22Rv1 (cell line): Measurements from ENCODE around the gene MRPL42.

Source experiments
- H3K27ac ChIP-seq: fragments of 450-650 bp; 2 replicates; pipeline ENCODE4 v1.5.1; 2017
- ZFX ChIP-seq: fragments of 450-650 bp; IDR thresholded peaks from 2 replicates; pipeline ENCODE4 v1.6.1; 2017; ENCODE audit warnings: antibody characterized with exemption, borderline replicate concordance
- TF ChIP-seq, protein P1 (sequence below): fragments of 450-650 bp; IDR thresholded peaks from 2 replicates; pipeline ENCODE4 v1.5.1; 2017; ENCODE audit warnings: mild to moderate bottlenecking

MRPL42 gene

DNA sequence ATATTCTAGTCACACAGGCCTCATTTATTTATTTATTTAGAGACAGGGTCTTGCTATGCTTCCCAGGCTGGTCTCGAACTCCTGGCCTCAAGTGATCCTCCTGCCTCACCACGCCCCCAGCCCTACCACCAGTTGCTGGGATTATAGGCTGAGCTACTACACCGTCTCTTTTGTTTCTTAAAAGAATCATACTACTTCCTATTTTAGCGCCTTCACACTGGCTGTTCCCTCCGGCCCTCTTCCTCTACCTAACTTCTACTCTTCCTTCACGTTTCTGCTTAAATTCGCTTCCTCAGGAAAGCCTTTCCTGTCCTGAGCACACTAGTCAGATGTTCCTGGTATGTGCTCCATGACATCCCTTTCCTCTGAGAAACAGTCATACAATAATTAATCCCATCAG, 6.4 kb upstream of the MRPL42 start:
- TF ChIP-seq, protein P1, sequence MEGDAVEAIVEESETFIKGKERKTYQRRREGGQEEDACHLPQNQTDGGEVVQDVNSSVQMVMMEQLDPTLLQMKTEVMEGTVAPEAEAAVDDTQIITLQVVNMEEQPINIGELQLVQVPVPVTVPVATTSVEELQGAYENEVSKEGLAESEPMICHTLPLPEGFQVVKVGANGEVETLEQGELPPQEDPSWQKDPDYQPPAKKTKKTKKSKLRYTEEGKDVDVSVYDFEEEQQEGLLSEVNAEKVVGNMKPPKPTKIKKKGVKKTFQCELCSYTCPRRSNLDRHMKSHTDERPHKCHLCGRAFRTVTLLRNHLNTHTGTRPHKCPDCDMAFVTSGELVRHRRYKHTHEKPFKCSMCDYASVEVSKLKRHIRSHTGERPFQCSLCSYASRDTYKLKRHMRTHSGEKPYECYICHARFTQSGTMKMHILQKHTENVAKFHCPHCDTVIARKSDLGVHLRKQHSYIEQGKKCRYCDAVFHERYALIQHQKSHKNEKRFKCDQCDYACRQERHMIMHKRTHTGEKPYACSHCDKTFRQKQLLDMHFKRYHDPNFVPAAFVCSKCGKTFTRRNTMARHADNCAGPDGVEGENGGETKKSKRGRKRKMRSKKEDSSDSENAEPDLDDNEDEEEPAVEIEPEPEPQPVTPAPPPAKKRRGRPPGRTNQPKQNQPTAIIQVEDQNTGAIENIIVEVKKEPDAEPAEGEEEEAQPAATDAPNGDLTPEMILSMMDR = no peak
- no peak for TF ChIP-seq ZFX
- no peak overlapping the region for H3K27ac ChIP-seq

DNA sequence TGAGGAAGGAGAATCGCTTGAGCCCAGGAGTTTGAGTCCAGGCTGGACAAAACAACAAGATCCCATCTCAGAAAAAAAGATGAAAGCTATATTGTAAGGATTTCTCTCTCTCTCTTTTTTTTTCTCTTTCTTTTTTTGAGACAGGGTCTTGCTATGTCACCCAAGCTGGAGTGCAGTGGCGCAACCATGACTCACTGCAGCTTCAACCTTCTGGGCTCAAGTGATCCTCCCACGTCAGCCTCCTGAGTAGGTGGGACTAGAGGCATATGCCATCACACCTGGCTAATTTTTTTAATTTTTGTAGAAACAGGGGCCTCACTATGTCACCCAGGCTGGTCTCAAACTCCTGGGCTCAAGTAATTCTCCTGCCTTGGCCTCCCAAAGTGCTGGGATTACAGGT, 5.8 kb upstream of the MRPL42 start:
- no peak overlapping the region for H3K27ac ChIP-seq
- TF ChIP-seq, protein P1 = no peak
- TF ChIP-seq ZFX = no peak

DNA sequence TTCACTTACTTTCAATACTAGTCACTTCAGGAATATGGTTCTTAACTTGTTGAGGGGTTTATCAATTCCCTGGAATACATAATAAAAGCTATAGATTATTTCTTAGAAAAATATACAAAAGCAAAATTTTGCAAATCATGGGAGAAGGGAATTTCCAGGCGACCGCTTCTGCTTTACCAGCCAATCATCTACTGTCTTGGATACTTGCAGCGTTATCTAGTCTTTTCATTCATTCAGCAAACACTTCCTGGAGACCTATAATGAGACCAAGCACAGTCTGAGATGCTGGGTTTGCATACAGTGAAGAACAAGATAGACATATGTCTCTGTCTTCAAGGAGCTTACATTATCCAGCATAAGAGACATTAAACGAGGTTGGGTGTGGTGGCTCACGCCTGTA, 1.5 kb upstream of the MRPL42 start:
- TF ChIP-seq ZFX = no peak

DNA sequence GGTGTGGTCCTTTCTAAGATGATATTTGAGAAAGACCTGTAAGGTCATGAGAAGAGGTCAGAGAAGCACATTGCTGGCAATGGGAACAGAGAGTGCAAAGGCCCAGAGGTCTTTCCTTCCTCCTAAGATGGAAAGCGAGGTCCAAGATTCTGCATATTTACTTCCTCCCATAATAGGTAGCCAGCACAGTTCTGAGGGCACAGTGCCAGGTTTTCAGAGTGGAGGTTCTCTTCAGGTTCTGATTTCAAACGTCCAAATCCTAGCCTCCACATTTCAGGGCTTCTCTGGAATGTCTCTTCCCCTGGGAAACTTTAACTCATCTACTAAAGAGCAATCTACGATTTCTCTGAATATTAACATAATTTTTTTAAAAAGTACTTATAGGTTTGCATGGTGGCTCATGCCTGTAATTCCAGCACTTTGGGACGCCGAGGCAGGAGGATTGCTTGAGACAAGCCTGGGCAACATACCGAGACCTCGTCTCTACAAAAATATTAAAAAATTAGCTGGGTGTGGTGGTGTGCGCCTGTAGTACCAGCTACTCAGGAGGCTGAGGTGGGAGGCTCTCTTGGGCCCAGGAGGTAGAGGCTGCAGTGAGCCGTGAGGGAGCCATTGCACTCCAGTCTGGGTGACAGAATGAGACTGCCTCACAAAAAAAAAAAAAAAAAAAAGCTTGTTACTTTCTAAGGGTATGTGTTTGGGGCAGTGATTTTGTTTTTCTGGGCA, 526 bp upstream of the MRPL42 start:
- TF ChIP-seq, protein P1 = no peak
- TF ChIP-seq ZFX = no peak
- H3K27ac ChIP-seq = peak overlapping the region; percentile 74

More for the DNA sequence above, 1.5 kb upstream of the MRPL42 start:
- no peak overlapping the region for H3K27ac ChIP-seq

DNA sequence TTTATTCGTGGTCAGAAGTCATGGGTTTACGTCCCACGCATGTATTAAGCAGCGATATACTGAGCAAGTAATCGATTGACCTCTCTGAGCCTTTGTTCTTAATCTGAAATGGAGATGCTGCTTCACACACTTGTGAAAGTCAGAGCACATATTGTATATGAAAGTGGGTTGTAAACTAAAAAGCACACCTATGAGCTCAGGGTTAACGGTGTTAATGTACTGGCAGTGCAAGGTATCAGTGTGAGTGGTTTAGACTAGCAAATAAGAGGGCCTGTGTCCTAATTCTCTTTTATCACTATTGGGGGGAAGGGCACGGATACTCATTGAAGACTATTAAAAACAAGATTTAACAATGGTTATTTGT, 676 bp downstream of the MRPL42 start:
- TF ChIP-seq, protein P1 = no peak
- H3K27ac ChIP-seq = peak overlapping the region; percentile 74

DNA sequence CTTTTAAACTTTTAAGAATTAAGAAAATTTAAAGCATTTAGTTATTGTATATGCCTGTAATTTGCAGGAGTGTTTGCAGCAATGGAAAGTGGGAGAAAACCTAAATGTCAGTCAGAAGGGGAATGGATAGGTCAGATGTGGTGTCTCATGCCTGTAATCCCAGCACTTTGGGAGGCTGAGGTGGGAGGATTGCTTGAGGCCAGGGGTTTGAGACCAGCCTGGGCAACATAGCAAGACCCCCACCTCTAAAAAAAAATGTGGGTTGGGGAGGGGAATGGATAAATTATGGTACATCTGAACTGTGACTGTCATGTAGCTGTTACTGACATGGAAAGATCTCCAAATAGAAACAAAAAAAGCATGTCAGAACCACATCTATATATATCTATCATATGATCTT, 2.1 kb downstream of the MRPL42 start:
- H3K27ac ChIP-seq = no peak overlapping the region
- TF ChIP-seq ZFX = no peak
- TF ChIP-seq, protein P1 = no peak

DNA sequence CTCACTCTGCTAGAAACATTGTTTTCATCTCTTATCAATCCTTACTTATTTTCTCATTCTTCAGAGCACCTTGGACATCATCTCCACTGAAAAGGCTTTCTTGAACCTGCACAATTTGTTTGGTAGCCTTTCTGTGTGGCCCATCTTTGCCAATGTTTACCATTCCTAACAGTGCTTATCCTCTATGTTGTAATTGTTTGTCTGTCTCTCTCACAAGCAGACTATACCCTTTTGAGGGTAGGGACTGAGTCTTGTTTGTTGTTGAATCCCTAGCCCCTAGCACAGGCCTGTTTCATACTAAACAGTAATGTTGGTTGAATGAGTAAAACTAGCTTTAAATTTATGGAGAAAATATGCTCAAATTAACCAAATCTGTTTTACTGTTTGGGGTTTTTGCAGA, 9.2 kb downstream of the MRPL42 start:
- TF ChIP-seq ZFX = no peak
- TF ChIP-seq, protein P1 = no peak
- no peak overlapping the region for H3K27ac ChIP-seq

DNA sequence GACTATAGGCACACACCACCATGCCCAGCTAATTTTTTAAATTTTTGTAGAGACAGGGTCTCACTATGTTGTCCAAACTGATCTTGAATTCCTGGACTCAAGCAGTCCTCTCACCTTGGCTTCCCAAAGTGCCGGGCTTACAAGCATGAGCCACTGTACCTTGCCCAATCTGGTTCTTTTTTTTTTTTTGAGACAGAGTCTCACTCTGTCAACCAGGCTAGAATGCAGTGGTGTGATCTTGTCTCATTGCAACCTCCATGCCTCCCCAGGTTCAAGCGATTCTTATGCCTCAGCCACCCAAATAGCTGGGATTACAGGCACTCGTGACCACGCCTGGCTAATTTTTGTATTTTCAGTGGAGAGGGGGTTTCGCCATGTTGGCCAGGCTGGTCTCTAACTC, 15.4 kb downstream of the MRPL42 start:
- TF ChIP-seq, protein P1 = no peak
- TF ChIP-seq ZFX = no peak
- no peak overlapping the region for H3K27ac ChIP-seq
